Activated CD4-positive, CD25-positive, alpha-beta regulatory T cell treated with anti-CD3 and anti-CD28 coated beads, Interleukin-2, amount 50 U/mL, for 72 hours (primary cell): ENCODE data around the gene VPS33A.
"Not testable (repeated sequence)": the region's sequence is repeated elsewhere in the genome, so short reads cannot be mapped to it uniquely, and the experiment has no call there.

Experiments used
- DNase-seq: peaks from one replicate; pipeline ENCODE4 v3.0.0; 2021

Gene VPS33A

DNA sequence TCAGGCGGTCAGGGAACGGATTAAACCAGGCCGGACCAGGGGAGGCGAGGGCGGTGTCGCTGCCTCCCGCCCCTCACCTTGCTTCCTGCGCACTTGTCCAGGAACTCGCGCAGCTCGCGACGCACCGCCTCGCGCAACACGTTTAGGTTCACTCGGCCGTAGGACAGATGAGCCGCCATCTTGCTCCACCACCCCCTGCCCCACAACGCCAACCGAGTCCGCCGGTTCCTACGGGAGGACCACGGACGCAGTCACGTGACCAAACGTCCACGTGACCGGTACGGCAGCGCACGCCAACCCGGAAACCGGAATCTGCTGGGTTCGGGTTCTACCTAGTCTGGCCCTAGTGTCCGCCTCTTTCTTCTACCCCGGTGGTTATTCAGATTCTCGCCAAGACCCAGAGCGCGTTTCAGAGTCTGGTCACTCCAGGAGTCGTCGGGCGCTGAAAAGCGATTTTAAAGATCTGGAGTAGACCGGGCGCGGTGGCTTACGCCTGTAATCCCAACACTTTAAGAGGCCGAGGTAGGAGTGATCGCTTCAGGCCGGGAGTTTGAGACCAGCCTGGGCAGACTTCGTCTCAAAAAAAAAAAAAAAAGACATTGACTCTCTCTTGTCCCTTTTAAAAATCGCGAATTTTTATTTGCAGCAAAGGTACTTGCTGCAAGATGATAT lies at the start of gene VPS33A:
VPS33A (minus strand) TSS at position 265 of the 672 bp plus-strand sequence; CDS start at position 179, 86 bp downstream.
- peak; percentile 92 for DNase-seq

DNA sequence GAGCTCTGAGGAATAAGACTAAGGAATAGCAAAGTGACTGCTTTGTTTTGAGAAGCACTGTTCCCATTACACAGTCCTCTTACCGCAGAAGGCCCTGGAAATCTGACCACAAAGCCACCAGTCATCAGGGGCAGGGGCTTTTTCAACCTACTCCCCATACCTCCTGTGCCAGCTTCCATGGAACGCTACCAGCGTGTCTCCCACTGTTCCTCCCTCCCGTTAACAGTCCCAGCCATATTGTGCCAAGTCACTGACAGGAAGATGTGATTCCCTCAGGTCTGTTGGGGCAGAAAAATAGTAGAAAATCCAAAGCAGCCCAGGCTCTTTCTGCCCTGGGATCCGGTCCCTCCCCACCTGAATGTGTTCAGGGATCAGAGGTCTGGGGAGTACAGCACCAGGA lies 46.6 kb upstream of the VPS33A start:
- DNase-seq = no peak

DNA sequence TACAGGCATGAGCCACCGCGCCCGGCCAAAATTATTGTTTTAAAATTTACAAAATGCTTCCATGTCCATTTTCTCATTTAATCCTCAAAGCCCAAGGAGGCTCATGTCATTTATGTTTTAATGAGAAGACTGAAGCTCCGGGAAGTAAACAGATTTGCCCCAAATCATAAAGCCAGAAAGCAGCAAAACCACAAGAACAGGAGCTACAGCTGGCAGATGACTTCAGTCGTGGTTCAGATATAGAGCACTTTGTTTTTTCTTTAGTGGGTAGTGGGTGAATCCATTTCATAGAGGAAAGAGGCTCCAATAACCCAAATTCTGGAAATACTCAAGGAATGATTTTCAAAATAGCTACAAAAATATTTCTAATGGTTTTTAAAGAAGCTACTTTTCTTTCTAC lies 45.4 kb upstream of the VPS33A start:
- no peak for DNase-seq

DNA sequence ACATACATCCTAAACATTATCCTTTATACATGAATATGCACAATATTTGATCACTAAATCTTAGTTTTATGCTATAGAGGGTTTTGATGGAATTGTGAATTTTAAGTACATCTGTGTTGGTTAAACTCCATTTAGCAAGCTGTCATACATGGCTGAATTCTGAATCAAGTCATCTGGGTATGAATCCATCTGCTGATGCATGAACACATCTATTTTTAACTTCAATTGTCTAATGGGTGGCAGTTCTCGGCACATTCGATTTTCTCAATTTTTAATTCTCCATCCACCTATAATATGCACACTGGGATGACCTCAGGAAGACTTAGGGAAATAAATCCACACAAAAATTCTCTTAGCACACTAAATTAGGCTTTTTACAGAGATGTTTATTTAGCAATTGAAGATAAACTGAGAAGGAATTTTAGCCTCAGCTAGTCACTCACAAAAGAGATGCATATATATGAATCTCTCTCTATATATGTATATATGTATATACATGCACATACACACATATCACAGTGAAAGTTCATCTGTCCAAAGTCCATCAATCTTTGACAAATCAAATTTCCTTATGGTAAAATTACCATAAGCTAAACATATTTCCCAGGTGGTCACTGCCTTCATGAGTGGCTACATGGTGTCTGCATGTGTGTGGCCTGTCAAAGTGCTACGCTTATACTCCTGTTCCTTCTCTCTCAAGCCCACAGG lies 44.5 kb upstream of the VPS33A start:
- no peak for DNase-seq

DNA sequence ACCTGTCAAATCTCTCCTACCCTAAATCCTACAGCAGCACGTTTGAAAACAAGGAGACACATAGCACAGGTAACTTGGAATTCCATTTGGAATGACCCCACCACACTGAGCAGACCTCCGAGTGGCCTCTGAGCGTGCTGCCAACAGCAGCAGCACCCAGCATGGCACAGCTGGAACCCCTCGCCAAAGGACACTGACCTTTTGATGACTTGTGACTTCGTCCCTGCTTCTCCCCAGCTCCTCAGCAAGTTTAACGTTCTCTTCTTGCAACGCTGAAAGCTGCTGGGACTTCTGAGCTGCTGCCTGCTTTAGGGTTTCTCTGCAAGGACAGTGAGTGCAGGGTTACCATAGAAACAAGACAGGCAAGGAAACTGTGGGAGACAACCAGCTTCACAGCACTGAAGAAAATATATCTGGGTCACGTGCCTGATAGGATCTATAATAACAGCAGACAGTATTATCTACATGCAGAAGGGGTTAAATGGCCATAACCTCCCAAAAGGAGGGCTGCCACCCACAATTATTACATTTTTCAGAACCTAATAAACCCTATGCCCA lies 43.3 kb upstream of the VPS33A start:
- no peak for DNase-seq

DNA sequence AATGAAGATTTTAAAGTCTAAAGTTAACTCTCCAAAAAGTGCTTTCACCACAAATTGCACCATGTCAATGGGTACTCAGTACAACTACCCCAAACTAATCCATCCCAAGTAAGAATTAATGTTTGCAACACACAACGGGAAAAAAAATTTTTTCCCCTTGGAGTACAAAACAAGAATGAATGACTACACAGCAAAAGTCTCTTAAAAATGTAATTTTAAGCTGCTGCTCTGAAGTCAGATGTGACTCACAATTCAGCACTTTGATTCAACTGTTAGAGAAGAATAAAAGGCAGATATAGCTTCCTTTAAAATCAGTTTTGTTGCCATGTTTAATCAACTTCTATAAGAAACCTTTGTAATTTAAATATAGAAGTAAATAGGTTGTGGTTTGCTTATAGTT lies 42.5 kb upstream of the VPS33A start:
- DNase-seq = no peak

DNA sequence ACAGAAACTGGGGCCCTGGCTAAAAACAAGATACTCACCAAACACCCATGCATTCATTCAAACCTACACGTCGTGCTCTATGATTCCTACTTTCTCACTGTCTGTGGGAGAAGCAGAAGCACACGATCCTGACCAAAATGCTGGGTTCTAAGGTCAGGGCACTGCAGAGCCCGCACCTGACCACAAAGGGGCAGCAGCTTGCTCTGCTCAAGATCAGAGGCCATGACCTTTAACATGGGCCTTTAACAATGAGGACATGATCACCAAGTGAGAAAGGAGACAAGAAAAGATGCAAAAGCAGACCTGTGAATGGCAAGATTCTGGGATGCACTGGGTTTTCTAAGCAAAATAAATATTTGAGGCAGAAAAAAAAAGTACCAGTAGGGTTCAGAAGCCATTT lies 40.1 kb upstream of the VPS33A start:
- no peak for DNase-seq

DNA sequence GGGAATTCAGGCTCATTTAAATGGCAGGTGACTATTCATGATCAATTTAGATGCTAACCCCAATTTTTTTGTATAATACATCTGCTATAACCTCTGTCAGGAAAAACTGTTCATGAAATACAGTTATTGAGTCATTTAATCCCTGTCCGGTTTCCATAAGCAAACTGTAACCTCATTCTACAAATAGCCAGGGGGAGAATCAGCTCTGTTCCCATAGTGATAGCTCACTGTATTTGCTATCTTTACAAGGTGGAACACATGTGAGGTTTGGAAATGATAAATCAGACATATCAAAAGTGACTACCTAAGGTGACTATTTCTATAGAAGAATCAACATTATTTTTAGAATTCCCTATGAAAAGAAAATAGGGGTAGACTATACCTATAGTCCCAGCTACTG lies 38.6 kb upstream of the VPS33A start:
- DNase-seq = no peak

DNA sequence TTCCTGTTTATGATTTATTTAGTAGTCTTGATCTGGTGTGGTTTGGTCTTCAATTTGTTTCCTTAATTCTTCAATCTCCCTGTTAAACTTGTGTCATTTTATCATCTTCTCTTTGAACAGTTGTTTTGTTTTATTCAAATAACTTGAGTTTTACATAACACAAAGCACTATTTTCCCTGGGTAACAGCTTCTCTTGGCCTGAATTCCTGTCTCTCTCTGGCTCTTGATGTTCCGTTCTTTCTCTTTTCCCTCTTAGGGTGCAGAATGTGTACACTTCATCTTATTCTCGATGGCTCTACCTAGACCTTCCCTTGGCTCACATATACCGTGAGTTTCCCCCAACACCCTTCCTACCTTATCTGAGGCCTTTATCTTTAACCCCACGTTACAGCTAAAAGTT lies 36.8 kb upstream of the VPS33A start:
- DNase-seq = no peak

DNA sequence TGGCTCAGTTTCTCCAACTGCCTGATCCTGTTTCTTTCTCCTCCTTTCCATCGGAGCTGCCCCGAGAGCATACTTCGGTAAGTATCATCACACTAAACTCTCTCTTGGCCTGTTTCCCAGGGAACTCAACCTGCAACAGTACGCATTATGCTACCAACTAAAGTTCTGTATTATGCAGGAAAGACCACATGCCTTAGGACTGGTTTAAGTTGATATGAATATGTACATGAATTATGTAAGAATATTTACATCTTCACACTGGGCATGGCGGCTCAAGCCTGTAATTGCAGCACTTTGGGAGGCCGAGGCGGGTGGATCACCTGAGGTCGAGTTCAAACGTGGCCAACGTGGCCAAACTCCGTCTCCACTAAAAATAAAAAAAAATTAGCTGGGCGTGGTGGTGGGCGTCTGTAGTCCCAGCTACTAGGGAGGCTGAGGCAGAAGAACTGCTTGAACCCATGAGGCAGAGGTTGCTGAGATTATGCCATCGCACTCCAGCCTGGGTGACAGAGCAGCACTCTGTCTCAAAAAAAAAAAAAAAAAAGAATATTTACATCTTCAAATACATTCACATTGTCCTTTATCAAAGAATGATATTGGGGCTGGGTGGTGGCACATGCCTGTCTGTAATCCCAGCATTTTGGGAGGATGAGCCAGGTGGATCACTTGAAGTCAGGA lies 31.9 kb upstream of the VPS33A start:
- DNase-seq = no peak

DNA sequence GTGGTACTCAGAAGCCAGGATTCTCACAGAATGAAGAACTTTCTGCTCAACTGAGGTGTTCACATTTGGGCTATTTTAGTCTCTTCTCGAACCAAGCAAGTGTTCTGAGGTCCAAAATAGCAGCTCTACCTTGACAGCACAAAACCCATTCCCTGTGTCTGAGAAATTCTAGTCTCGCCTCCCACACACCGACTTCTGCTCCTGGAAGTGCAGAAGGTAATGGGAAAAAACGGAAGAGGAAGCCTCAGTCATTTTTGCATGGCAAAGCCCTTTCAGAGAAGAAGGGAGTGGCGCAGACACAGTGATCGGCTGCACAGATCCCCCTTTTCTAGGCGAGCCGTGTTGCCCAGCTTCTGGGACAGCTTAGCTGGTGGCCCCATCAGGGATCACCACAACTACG lies 31.2 kb upstream of the VPS33A start:
- no peak for DNase-seq

DNA sequence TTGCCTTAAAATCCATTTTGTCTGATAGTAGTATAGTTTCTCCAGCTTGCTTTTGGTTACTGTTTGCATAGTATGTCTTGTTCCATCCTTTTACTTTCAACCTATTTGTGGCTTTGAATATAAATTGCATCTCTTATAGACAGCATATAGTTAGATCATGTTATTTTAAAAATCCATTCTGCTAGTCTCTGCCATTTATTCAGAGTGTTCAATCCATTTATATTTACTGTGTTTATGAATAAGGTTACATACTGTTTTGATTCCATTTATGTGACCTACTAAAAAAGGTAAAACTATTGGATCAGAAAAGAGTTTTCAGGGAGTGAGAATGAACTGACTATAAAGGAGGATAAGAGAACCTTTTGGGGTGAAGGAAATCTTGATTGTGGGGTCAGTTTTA lies 29.6 kb upstream of the VPS33A start:
- DNase-seq = no peak

DNA sequence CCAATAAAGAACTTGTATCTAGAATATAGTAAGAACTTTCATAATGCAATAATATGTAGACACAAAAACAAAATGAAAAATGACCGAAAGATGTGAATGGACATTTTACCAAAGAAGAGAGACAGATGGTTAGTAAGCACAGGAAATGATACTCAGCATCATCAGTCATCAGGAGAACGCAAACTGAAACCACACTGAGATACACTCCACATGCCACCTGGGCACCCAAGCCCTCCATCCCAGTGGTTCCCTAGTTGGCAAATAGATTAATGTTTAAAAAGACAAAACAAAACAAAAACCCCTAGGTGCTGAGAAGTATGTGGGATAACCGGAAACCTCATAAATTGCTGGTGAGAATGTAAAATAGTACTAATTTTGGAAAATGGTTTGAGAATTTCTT lies 26.8 kb upstream of the VPS33A start:
- no peak for DNase-seq

DNA sequence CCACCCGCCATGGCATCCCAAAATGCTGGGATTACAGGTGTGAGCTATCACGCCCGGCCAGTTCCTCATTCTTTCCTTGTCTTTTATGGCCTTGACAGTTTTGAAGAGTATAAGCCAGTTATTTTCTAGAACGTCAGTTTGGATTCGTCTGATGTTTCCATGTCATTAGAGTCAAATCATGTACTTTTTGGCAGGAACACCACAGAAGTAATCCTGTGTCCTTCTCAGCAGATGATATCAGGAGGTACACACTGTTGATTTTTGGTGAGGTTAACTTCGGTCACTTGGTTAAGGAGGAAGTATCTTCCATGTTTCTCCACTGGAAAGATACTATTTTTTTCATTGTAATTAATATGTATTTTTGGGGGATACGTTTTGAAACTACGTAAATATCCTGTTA lies 25.1 kb upstream of the VPS33A start:
- no peak for DNase-seq

DNA sequence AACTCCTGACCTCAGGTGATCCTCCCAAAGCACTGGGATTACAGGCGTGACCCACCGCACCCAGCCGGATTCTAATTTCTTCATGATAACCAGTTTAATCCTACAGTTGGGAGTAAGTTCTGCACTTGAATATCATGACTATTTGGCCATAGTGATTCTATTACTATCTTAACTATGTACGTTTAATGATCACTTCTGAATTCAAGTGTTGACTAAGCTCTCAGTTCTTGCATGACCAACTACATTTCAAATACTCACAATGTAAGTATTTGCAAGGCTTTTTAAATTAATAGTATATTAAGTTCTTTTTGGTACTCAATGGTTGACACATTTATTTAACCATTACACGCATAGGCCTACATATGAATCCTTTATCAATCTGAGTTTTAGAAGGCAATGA lies 17.4 kb upstream of the VPS33A start:
- DNase-seq = no peak

DNA sequence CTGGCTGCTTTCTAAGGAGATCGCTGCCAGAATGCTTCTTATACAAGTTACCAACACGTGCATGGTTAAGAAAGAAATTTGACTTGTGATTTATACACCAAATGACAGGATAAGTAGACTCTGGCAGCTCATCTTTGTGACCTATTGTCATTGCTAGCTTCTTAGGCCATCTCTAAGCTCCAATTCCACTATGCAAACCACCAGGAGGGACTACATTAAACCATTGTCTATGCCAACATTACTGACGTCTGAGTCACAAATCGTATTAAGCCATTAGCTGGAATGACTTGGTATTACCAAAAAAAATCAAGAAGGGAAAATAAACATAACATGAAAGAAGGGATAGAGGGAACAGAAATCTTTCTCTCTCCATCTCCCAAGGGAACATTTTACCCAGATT lies 15.8 kb upstream of the VPS33A start:
- DNase-seq = no peak

DNA sequence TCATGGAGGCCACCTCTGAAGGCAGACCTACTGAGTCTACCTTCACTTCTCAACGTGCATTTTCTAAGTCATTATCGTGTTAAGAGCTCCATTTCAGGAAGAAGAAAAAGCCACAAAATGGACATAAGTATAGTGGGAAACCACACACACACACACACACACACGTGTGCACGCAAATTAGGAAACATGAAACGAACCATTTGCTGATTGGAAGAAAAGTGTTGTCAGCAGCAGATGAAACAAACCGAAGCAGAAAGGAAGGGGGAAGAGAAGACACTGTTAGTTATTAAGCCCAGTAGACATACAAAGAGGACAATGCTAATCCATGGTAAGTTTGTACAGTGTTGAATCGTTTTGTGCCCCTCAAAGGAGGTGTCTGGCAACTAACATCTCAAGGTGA lies 9.9 kb upstream of the VPS33A start:
- DNase-seq = no peak

DNA sequence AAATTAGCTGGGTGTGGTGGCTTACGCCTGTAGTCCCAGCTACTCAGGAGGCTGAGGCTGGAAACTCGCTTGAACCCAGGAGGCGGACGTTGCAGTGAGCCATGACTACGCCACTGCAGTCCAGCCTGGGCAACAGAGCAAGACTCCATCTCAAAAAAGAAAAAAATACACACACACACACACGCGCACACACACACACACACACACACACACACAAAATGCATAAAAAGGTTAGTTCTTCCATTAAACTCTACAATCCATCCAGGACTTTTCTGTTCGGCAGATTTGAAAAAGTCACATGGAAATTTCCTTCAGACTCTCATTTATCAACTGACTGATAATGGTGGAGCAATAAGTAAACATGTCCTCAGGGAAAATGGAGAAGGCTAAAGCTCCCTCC lies 9.2 kb upstream of the VPS33A start:
- no peak for DNase-seq

DNA sequence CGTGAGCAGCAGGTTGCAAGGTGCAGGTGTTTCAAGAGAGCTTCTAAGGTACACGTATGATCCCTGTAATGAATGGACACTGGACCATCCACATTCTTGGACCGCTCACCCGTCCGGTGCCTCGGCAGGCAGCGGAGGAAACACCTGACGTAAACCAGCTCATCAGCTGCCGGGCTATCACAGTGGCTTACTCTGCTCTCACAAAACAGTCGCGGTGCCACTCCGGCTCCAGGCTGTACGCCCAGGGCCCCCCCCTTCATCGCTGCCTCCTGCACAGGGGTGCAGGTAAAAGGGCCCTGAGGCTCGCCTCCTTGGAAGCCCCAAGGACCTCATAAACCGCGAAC lies 436 bp downstream of the VPS33A start:
- no peak for DNase-seq

DNA sequence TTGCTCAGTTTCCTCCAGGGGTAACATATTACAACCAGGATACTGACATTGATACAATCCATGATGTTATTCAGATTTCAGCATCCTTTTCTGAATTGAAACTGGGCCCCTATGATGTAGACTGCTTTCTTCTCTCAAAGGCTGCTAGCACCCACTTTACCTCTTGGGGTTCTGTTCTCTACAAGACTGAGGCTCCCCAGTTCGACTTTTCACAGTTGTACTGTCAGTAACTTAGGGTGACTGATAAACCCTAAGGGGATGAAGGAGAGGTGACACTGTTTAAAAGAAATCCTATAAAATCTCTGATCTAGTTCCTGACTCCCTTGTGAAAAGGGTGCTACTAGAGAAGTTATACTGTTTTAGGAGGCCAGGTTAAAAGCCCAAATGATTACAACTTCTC lies 818 bp downstream of the VPS33A start:
- DNase-seq = no peak

DNA sequence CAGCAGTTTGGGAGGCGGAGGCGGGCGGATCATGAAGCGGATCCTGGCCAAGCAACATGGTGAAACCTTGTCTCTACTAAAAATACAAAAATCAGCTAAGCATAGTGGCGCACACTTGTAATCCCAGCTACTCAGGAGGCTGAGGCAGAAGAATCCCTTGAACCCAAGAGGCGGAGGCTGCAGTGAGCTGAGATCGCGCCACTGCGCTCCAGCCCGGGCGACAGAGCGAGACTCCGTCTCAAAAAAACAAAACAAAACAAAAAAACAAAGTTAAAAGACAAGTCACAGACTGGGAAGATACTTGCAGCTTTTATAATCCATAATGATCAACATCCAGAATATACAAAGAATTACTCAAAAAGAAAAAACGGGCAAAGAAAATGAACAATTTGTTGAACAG lies 5.6 kb downstream of the VPS33A start:
- not testable (repeated sequence) for DNase-seq

DNA sequence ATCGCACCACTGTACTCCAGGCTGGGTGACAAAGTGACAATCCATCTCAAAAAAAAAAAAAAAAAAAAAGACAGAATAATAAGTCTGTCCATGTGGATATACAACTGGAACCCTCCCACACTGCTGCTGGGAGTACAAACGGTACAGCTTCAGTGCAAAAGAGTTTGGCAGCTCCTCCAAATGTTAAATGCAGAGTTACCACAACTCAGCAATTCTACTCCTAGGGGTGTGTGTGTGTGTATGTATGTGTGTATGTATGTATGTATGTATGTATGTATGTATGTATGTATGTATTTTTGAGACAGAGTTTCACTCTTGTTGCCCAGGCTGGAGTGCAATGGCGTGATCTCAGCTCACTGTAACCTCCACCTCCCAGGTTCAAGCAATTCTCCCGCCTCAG lies 7.4 kb downstream of the VPS33A start:
- not testable (repeated sequence) for DNase-seq

DNA sequence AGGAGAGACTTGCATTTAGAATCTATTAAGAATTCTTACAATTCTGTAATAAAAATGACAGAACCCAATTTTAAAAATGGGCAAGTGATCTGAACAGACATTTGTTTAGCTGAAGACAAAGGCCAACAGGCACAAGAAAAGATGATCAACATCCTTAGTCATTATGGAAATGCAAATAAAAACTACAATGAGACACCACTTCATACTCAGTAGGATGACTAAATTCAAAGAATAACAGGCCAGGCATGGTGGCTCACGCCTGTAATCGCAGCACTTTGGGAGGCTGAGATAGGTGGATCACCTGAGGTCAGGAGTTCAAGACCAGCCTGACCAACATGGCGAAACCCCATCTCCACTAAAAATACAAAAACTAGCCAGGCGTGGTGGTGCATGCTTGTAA lies 7.8 kb downstream of the VPS33A start:
- not testable (repeated sequence) for DNase-seq

DNA sequence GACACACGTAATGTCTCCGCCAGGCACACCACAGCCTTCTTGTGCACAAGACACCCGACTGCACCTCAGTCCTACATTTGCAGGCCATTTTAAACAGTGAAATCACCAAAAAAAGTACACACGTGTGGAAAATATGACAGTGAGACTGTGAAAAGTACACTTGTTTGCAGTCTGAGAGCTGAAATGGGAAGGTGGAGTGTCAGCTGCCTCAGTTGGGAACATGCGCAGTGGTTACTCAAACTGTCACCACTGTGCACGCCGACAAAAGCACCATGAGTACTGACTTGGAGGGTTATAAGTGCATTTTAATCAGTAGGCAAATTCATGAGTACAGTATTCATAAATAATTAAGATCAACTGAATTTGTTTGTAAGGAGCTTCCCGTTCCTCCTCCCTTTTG lies 15.8 kb downstream of the VPS33A start:
- DNase-seq = no peak
